ENCODE data around the gene NAV1. TPM values are rescaled to one million over a fixed set of nuclear protein-coding genes. Genes with fewer than 3 reads are reported as not detected.

NAV1 gene, protein sequence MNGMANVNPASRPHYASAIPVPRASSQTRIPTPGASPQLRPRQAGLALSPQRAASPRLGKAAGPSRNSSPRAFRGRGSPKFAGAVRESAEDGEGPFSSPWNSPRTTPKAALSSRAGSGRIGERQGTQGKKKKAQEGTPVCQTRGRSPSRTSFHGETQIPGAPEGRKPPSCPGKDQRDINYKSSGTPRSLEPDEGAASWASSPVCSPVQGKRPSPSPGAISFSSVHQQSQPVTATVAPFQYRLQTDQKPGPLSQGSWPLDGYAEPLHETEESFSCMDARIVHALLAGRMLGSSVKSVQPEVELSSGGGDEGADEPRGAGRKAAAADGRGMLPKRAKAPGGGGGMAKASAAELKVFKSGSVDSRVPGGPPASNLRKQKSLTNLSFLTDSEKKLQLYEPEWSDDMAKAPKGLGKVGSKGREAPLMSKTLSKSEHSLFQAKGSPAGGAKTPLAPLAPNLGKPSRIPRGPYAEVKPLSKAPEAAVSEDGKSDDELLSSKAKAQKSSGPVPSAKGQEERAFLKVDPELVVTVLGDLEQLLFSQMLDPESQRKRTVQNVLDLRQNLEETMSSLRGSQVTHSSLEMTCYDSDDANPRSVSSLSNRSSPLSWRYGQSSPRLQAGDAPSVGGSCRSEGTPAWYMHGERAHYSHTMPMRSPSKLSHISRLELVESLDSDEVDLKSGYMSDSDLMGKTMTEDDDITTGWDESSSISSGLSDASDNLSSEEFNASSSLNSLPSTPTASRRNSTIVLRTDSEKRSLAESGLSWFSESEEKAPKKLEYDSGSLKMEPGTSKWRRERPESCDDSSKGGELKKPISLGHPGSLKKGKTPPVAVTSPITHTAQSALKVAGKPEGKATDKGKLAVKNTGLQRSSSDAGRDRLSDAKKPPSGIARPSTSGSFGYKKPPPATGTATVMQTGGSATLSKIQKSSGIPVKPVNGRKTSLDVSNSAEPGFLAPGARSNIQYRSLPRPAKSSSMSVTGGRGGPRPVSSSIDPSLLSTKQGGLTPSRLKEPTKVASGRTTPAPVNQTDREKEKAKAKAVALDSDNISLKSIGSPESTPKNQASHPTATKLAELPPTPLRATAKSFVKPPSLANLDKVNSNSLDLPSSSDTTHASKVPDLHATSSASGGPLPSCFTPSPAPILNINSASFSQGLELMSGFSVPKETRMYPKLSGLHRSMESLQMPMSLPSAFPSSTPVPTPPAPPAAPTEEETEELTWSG (N-terminal part only)
- total RNA-seq: 10 to 100 TPM; 13.0 to 40.6 (median 16.9) TPM

DNA sequence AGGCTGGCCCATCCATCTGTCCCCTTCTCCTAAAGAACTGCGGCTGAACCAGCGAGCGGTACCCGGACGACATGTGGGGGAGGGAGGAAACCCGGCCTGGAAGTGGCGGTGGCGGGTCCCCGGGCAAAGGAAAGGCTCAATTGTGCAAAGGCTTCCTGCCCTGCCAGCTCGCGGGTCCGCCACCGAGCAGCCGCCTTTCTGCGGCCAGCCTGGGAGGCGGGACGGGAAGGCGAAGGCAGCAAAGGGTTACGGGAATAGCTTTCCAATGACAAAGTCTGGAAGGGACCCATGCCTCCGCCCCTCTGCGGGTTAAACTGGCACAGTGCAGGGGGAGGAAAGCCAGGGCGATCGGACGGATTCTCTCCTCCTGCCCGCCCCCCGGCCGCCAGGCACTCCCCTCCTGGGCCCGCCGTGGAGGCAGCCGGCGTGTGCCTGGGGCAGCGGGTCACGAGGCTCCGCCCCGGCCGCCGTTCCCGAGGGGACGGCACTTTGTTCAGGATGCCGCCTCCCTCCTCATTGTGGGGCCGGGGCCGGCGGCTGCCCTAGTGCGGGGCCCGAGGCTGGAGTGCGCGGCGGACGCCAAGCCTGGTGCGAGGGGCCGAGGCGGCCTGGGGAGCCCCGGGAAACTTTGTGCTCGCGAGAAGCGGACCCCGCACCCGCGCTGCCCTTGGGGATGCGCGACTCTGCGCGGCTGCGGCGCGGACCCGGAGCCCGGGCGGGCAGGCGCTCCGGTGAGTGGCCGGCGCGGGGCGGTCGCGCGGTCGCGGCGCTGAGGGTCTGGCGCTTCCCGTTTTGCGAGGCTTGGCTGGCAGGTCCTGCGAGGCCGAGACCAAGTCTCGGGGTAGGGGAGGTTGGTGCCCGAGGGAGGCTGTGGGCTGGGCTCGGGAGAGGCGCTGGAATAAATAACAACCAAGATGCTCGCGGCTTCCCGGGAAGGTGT is at the start of gene NAV1:
Gene NAV1 (plus strand): TSS at position 516 of the 940 bp plus-strand sequence. CDS start 83,758 bp downstream, outside the sequence.
- Histone ChIP-seq H3K36me3 (no peaks in the 10 kb centered on the region), H3K27me3 (peaks cover 29% of the 10 kb centered on the region), H3K9me3 (no peaks in the 10 kb centered on the region), H3K4me3 (peak within 1 kb of the TSS; percentile 45 to 57 (median 52)), H3K27ac (peak within 1 kb of the TSS; percentile 79 to 89 (median 85)), H3K4me1 (peaks cover 6 to 57% (median 31%) of the 10 kb centered on the region in 4 donors)
- in situ Hi-C loops (cut with MboI; ENCODE audit: low pct_ligation_motif_present in 1 of 4, low pct_unique_long_range_greater_than_20kb in 1 of 4, low sequenced_read_pairs in 3 of 4) (no loop called here), intact Hi-C loops (cut with DNase I; ENCODE audit: low total_unique reads) (no loop called here)
- peak; percentile 41 for TF ChIP-seq POLR2A (IDR thresholded peaks at IDR 0.05)
- peak; percentile 55 to 65 (median 62) for TF ChIP-seq POLR2AphosphoS5 (IDR thresholded peaks at IDR 0.05)
- no peak for TF ChIP-seq EP300 (IDR thresholded peaks at IDR 0.05; ENCODE audit: low read depth)
- 1% methylated on average over 60 of the region's 93 CpGs; no CpG with 5 or more reads in 1 of the 2 donors for WGBS, 2 donors (ENCODE audit: low coverage in 1 of 2)
- DNase-seq: peak; percentile 56

DNA sequence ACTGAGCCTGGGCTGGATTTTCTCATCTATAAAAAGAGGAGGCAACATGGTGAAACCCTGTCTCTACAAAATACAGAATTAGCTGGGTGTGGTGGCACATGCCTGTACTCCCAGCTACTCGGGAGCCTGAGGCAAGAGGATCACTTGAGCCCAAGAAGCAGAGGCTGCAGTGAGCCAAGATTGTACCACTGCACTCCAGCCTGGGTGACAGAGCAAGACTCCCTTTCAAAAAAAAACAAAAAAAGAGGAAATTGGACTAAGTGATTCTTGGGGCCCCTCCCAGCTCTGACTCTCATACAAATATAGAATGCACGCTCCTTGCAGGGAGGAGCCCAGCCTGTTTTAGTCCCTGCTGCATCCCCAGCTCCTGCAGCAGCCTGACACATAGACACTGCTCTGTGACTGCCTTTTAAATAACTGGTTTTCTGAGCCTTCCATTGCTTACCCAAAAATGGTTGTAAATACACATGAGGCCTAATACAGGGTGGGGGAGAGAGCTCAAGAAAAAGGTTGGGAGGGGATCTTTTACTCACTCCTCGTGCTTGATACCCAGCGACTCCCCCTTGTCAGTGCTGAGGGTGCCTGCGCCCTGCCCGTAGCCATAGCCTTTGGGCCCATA is 49.2 kb upstream of the NAV1 start:
- intact Hi-C loops (cut with DNase I; ENCODE audit: low total_unique reads): no loop called here
- no peak for DNase-seq
- in situ Hi-C loops (cut with MboI; ENCODE audit: low pct_ligation_motif_present in 1 of 4, low pct_unique_long_range_greater_than_20kb in 1 of 4, low sequenced_read_pairs in 3 of 4): no loop called here
- Histone ChIP-seq H3K9me3 (no peaks in the 10 kb centered on the region), H3K36me3 (peaks cover 0 to 53% (median 8%) of the 10 kb centered on the region in 4 donors), H3K27ac (peak overlapping the region; percentile 34 to 97 (median 94)), H3K4me1 (peaks cover 40 to 68% (median 52%) of the 10 kb centered on the region in 4 donors), H3K4me3 (no peak overlapping the region), H3K27me3 (no peaks in the 10 kb centered on the region)
- TF ChIP-seq POLR2AphosphoS5 (IDR thresholded peaks at IDR 0.05) (peak in 1 of 3 donors; percentile 18), EP300 (IDR thresholded peaks at IDR 0.05; ENCODE audit: low read depth) (no peak)
- WGBS, 2 donors (ENCODE audit: low coverage in 1 of 2): 71 to 77% methylated on average over 1 to 6 of the region's 6 CpGs

DNA sequence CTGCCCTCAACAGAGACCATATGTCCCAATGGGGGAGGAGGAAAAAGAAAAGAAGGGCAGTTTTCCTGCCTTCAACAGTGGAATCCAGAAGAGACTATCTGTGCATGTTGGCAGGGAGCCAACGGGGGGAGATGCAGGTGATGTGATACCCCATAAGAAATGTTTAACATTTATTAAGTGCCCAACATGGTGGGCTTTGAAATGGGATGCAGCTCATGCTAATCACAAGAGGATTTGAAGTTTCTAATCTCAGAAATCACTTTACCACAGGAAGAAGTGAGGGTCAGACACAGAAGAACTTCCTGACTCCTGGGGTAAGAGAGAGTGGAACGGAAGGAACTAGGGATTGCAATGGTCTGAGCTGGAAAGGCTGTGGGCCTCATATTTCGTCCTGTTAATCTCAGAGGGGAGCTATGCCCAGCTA is 48.2 kb upstream of the NAV1 start:
- in situ Hi-C loops (cut with MboI; ENCODE audit: low pct_ligation_motif_present in 1 of 4, low pct_unique_long_range_greater_than_20kb in 1 of 4, low sequenced_read_pairs in 3 of 4): no loop called here
- H3K4me3 ChIP-seq: no peak overlapping the region
- peaks cover 0 to 53% (median 12%) of the 10 kb centered on the region in 4 donors for H3K36me3 ChIP-seq
- peak overlapping the region; percentile 93 to 97 (median 96) for H3K27ac ChIP-seq
- H3K4me1 ChIP-seq: peaks cover 47 to 78% (median 62%) of the 10 kb centered on the region in 4 donors
- H3K9me3 ChIP-seq: no peaks in the 10 kb centered on the region
- intact Hi-C loops (cut with DNase I; ENCODE audit: low total_unique reads): no loop called here
- TF ChIP-seq, protein P1, sequence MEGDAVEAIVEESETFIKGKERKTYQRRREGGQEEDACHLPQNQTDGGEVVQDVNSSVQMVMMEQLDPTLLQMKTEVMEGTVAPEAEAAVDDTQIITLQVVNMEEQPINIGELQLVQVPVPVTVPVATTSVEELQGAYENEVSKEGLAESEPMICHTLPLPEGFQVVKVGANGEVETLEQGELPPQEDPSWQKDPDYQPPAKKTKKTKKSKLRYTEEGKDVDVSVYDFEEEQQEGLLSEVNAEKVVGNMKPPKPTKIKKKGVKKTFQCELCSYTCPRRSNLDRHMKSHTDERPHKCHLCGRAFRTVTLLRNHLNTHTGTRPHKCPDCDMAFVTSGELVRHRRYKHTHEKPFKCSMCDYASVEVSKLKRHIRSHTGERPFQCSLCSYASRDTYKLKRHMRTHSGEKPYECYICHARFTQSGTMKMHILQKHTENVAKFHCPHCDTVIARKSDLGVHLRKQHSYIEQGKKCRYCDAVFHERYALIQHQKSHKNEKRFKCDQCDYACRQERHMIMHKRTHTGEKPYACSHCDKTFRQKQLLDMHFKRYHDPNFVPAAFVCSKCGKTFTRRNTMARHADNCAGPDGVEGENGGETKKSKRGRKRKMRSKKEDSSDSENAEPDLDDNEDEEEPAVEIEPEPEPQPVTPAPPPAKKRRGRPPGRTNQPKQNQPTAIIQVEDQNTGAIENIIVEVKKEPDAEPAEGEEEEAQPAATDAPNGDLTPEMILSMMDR (IDR thresholded peaks at IDR 0.05): no peak
- TF ChIP-seq EP300 (IDR thresholded peaks at IDR 0.05; ENCODE audit: low read depth) (no peak), POLR2AphosphoS5 (IDR thresholded peaks at IDR 0.05) (peak in 1 of 3 donors; percentile 31)
- H3K27me3 ChIP-seq: no peaks in the 10 kb centered on the region
- WGBS, 2 donors (ENCODE audit: low coverage in 1 of 2): 42 to 82% methylated on average over 2 to 3 of the region's 3 CpGs
- DNase-seq: no peak

DNA sequence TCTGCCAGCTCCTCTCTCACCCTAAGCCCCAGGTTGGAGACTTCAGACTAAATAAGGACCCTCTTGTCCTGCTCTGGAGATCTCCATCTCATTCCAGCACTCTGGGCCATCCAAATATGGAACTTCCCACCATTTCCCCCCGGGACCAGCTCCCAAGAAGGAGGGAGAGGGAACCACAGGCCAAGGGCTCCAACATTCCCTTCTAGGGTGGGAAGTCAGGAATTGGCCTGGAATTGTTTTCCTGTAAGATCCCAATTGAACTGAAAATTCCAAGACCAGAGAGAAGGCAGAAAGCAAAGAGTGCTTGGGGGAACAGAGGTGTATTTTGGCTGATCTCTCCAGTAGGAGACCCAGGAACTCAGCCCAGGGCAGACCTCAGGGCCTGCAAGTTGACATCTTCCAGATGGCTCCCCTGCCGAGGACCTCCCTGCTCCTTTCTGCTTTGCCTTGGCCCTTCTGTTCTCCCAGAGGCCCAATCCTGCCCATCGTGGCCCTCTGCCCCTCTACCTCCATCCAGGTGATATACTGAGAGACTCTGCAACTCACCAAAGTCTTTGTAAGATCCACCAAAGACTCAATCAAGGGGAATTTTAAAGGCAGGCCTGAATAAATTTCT is 46.9 kb upstream of the NAV1 start:
- H3K27ac ChIP-seq: peak overlapping the region; percentile 93 to 97 (median 96)
- H3K36me3 ChIP-seq: peaks cover 0 to 42% (median 12%) of the 10 kb centered on the region in 4 donors
- intact Hi-C loops (cut with DNase I; ENCODE audit: low total_unique reads): no loop called here
- no peaks in the 10 kb centered on the region for H3K9me3 ChIP-seq
- H3K4me1 ChIP-seq: peaks cover 52 to 83% (median 71%) of the 10 kb centered on the region in 4 donors
- WGBS, 2 donors (ENCODE audit: low coverage in 1 of 2): 60 to 61% methylated on average over 1 to 3 of the region's 3 CpGs
- TF ChIP-seq EP300 (IDR thresholded peaks at IDR 0.05; ENCODE audit: low read depth): no peak
- TF ChIP-seq POLR2AphosphoS5 (IDR thresholded peaks at IDR 0.05): peak in 1 of 3 donors; percentile 12
- H3K4me3 ChIP-seq: no peak overlapping the region
- H3K27me3 ChIP-seq: no peaks in the 10 kb centered on the region
- in situ Hi-C loops (cut with MboI; ENCODE audit: low pct_ligation_motif_present in 1 of 4, low pct_unique_long_range_greater_than_20kb in 1 of 4, low sequenced_read_pairs in 3 of 4): no loop called here
- DNase-seq: no peak
